SK-N-MC (cell line): ENCODE data around the gene HLF.

Source experiments
- DNase-seq: peaks from one replicate; pipeline ENCODE4 v3.0.0-alpha.2; 2011; ENCODE audit warnings: low read depth, low spot score
- H3K27ac ChIP-seq: fragments of 200-600 bp; sonication (generic); 2 replicates; pipeline ENCODE4 v1.5.1; 2016; ENCODE audit warnings: mixed run types
- H3K36me3 ChIP-seq: fragments of 200-600 bp; sonication (generic); 2 replicates; pipeline ENCODE4 v1.6.1; 2017; ENCODE audit warnings: antibody characterized with exemption, low read length, mixed read lengths; ENCODE audit not compliant: insufficient read depth
- H3K4me3 ChIP-seq: fragments of 200-600 bp; sonication (generic); 2 replicates; pipeline ENCODE4 v1.5.1; 2016
- H3K9ac ChIP-seq: fragments of 200-600 bp; sonication (generic); 2 replicates; pipeline ENCODE4 v1.8.0; 2017; ENCODE audit warnings: mixed run types, mixed read lengths; ENCODE audit not compliant: insufficient read length
- H3K9me3 ChIP-seq: fragments of 200-600 bp; sonication (generic); 2 replicates; pipeline ENCODE4 v1.6.1; 2017; ENCODE audit warnings: low read depth, mild to moderate bottlenecking, antibody characterized with exemption, low read length, moderate library complexity, mixed read lengths
- EZH2 ChIP-seq: fragments of 200-600 bp; sonication (generic); IDR thresholded peaks from one replicate; pipeline ENCODE4 v1.6.1; 2017; ENCODE audit warnings: antibody characterized with exemption
- FOXP2 ChIP-seq: optimal IDR thresholded peaks from 2 replicates; pipeline ENCODE3; 2011; ENCODE audit warnings: mild to moderate bottlenecking, moderate library complexity; ENCODE audit not compliant: insufficient read depth; ENCODE audit errors: extremely low read length, control extremely low read depth
- POLR2AphosphoS5 ChIP-seq: IDR thresholded peaks from 2 replicates; pipeline ENCODE4 v1.6.1; 2012; ENCODE audit warnings: mild to moderate bottlenecking, low read depth, low read length, borderline replicate concordance

Gene HLF

GRCh38 chr17:55314784-55315491 lies 50.2 kb downstream of the HLF start:
- TF ChIP-seq POLR2AphosphoS5 (no peak), FOXP2 (no peak), EZH2 (no peak)
- Histone ChIP-seq H3K9ac (no peak overlapping the region), H3K27ac (no peak overlapping the region), H3K36me3 (no peaks in the 10 kb centered on the region), H3K4me3 (no peak overlapping the region), H3K9me3 (no peaks in the 10 kb centered on the region)
- no peak for DNase-seq

- H3K27ac ChIP-seq, result no peak overlapping the region
- no peaks in the 10 kb centered on the region for H3K36me3 ChIP-seq
- DNase-seq, result no peak
- H3K9me3 ChIP-seq, result no peaks in the 10 kb centered on the region
- no peak overlapping the region for H3K9ac ChIP-seq
- no peak overlapping the region for H3K4me3 ChIP-seq
- TF ChIP-seq POLR2AphosphoS5 (no peak), FOXP2 (no peak), EZH2 (no peak)
Observed at GRCh38 chr17:55316499-55316898, 51.7 kb downstream of the HLF start.

GRCh38 chr17:55317284-55317683 lies 52.5 kb downstream of the HLF start:
- DNase-seq, result no peak
- no peak overlapping the region for H3K27ac ChIP-seq
- no peak overlapping the region for H3K4me3 ChIP-seq
- TF ChIP-seq FOXP2, result no peak
- TF ChIP-seq POLR2AphosphoS5, result no peak
- no peak for TF ChIP-seq EZH2
- no peaks in the 10 kb centered on the region for H3K9me3 ChIP-seq
- no peaks in the 10 kb centered on the region for H3K36me3 ChIP-seq
- no peak overlapping the region for H3K9ac ChIP-seq

GRCh38 chr17:55318081-55318480 lies 53.3 kb downstream of the HLF start:
- H3K36me3 ChIP-seq, result no peaks in the 10 kb centered on the region
- no peak overlapping the region for H3K4me3 ChIP-seq
- H3K9ac ChIP-seq, result no peak overlapping the region
- no peaks in the 10 kb centered on the region for H3K9me3 ChIP-seq
- DNase-seq, result no peak
- TF ChIP-seq EZH2, result no peak
- no peak for TF ChIP-seq FOXP2
- no peak for TF ChIP-seq POLR2AphosphoS5
- no peak overlapping the region for H3K27ac ChIP-seq

- Histone ChIP-seq H3K4me3 (no peak overlapping the region), H3K9me3 (no peaks in the 10 kb centered on the region), H3K36me3 (no peaks in the 10 kb centered on the region), H3K9ac (no peak overlapping the region), H3K27ac (no peak overlapping the region)
- DNase-seq, result no peak
- TF ChIP-seq FOXP2 (no peak), EZH2 (no peak)
Observed at GRCh38 chr17:55318715-55319487, 54.1 kb downstream of the HLF start.

- no peak overlapping the region for H3K27ac ChIP-seq
- no peaks in the 10 kb centered on the region for H3K36me3 ChIP-seq
- no peaks in the 10 kb centered on the region for H3K9me3 ChIP-seq
- H3K4me3 ChIP-seq, result no peak overlapping the region
- no peak for TF ChIP-seq POLR2AphosphoS5
- no peak for TF ChIP-seq EZH2
- TF ChIP-seq FOXP2, result no peak
- DNase-seq, result no peak
- H3K9ac ChIP-seq, result no peak overlapping the region
Observed at GRCh38 chr17:55319933-55320593, 55.3 kb downstream of the HLF start.

GRCh38 chr17:55320594-55321426 lies 56.0 kb downstream of the HLF start:
- H3K4me3 ChIP-seq, result no peak overlapping the region
- no peak for DNase-seq
- TF ChIP-seq EZH2 (no peak), POLR2AphosphoS5 (no peak), FOXP2 (no peak)
- no peak overlapping the region for H3K9ac ChIP-seq
- H3K27ac ChIP-seq, result no peak overlapping the region
- no peaks in the 10 kb centered on the region for H3K9me3 ChIP-seq
- no peaks in the 10 kb centered on the region for H3K36me3 ChIP-seq
